Stomach (tissue), 9 donors: ENCODE data around the gene PDLIM5. TPM values are rescaled to one million over a fixed set of nuclear protein-coding genes. Genes with fewer than 3 reads are reported as not detected.

Experiments
- DNase-seq, 2 donors: peaks; one replicate each; pipeline versions ENCODE4 v3.0.0 to v3.0.0-alpha.2; 2013 to 2019
- H3K27ac ChIP-seq, 5 donors: fragments of 200-600 bp in 4 of 5; sonication (generic) in 4 of 5; one replicate each; pipeline ENCODE4 v1.5.1; 2013 to 2019; ENCODE audit warnings: mild to moderate bottlenecking in 1 of 5, moderate library complexity in 1 of 5
- H3K27me3 ChIP-seq, 3 donors: fragments of 200-600 bp; sonication (generic); one replicate each; pipeline ENCODE4 v1.5.1; 2017 to 2019; ENCODE audit warnings: mixed run types in 1 of 3
- H3K36me3 ChIP-seq, 4 donors: fragments of 200-600 bp; sonication (generic); 1 replicate in 3 of 4; 2 replicates in 1 of 4; pipeline ENCODE4 v1.5.1; 2016 to 2019
- H3K4me1 ChIP-seq, 4 donors: fragments of 200-600 bp; sonication (generic); one replicate each; pipeline ENCODE4 v1.5.1; 2016 to 2019
- H3K4me3 ChIP-seq, 4 donors: fragments of 200-600 bp; sonication (generic) in 3 of 4; one replicate each; pipeline ENCODE4 v1.5.1; 2016 to 2019; ENCODE audit warnings: mild to moderate bottlenecking in 1 of 4
- H3K9me3 ChIP-seq, 4 donors: fragments of 200-600 bp; sonication (generic); one replicate each; pipeline ENCODE4 v1.5.1; 2016 to 2019
- CTCF ChIP-seq, 7 experiments: fragments of 450-650 bp in 4 of 7; fragments of 200-600 bp in 3 of 7; sonication (generic) in 3 of 7; IDR thresholded peaks; one replicate each; pipeline ENCODE4 v1.5.1; 2016 to 2019; ENCODE audit warnings: antibody characterized with exemption in 7 of 7, control low read depth in 2 of 7, mild to moderate bottlenecking in 1 of 7
- EP300 ChIP-seq: sonication (generic); formaldehyde crosslinking; IDR thresholded peaks from one replicate; pipeline ENCODE4 v1.6.1; 2017; ENCODE audit warnings: antibody characterized with exemption
- POLR2A ChIP-seq, 4 donors: fragments of 450-650 bp; IDR thresholded peaks; one replicate each; pipeline ENCODE4 v1.6.1; 2016; ENCODE audit warnings: antibody characterized with exemption in 4 of 4, control low read depth in 2 of 4, mild to moderate bottlenecking in 1 of 4, moderate library complexity in 1 of 4
- POLR2AphosphoS5 ChIP-seq, 3 donors: sonication (generic); formaldehyde crosslinking; IDR thresholded peaks; one replicate each; pipeline ENCODE4 v1.6.1; 2016; ENCODE audit warnings: antibody characterized with exemption in 3 of 3
- WGBS, 5 donors: extraction: QIAGEN DNeasy Blood & Tissue Kit in 3 of 5; methylation state at CpG; one replicate each; pipeline versions ENCODE4 v1.1.5 to v1.1.7; 2013 to 2018; 5-methylcytosine and 5-hydroxymethylcytosine counted together
- intact Hi-C: fragments of 100-400 bp; cut with DNase I; formaldehyde crosslinking; loops from one replicate; pipeline ENCODE4 v1.15.1; 2023; ENCODE audit warnings: low total_unique reads
- polyA plus RNA-seq, 3 donors: library from polyadenylated mRNA; stranded (reverse); fragments of 200-250 nt; gene quantifications; one replicate each; pipeline ENCODE4 v1.2.3, GENCODE V29; 2013
- total RNA-seq, 5 donors: library from RNA; depleted of rRNA; stranded (reverse); fragments of >200 nt; gene quantifications; one replicate each; pipeline versions ENCODE4 v1.1.0 to v1.2.3, GENCODE V29; 2014 to 2016
- donor health status: healthy with polysubstance abuse.
- donor health status: Bipolar disorder and iron deficiency.
- donor health status: healthy.

The PDLIM5 gene
- total and polyA plus RNA-seq, 8 donors = 23.7 to 311 (median 40.3) TPM

- H3K27me3 ChIP-seq = no peaks in the 10 kb centered on the region
- 91 to 99% (median 97%) methylated on average over 2 of the region's 2 CpGs for WGBS, 5 donors
- H3K4me1 ChIP-seq = peaks cover 0 to 8% (median 0%) of the 10 kb centered on the region in 4 donors
- no peak overlapping the region for H3K27ac ChIP-seq
- H3K36me3 ChIP-seq = peaks cover 0 to 33% (median 28%) of the 10 kb centered on the region in 4 donors
- no peak for DNase-seq
- no peak overlapping the region for H3K4me3 ChIP-seq
- no peaks in the 10 kb centered on the region for H3K9me3 ChIP-seq
- TF ChIP-seq EP300 = no peak
- intact Hi-C loops = no loop called here
Measured at GRCh38 chr4:94636004-94636403, 184.3 kb downstream of the PDLIM5 start.

- TF ChIP-seq EP300 (no peak), CTCF (IDR thresholded peaks at IDR 0.05) (no peak), POLR2A (IDR thresholded peaks at IDR 0.05) (no peak), POLR2AphosphoS5 (IDR thresholded peaks at IDR 0.05) (no peak)
- WGBS, 5 donors = 78 to 96% (median 92%) methylated on average over 2 of the region's 2 CpGs
- H3K4me1 ChIP-seq = peaks cover 0 to 9% (median 0%) of the 10 kb centered on the region in 4 donors
- no peak for DNase-seq
- no peaks in the 10 kb centered on the region for H3K9me3 ChIP-seq
- intact Hi-C loops = no loop called here
- H3K36me3 ChIP-seq = peaks cover 0 to 42% (median 34%) of the 10 kb centered on the region in 4 donors
- H3K27ac ChIP-seq = no peak overlapping the region
- H3K27me3 ChIP-seq = no peaks in the 10 kb centered on the region
- H3K4me3 ChIP-seq = no peak overlapping the region
Measured at GRCh38 chr4:94639298-94639697, 187.6 kb downstream of the PDLIM5 start.

GRCh38 chr4:94640151-94640550, 188.4 kb downstream of the PDLIM5 start:
- Histone ChIP-seq H3K36me3 (peaks cover 0 to 50% (median 41%) of the 10 kb centered on the region in 4 donors), H3K27me3 (no peaks in the 10 kb centered on the region), H3K4me1 (peaks cover 0 to 9% (median 0%) of the 10 kb centered on the region in 4 donors), H3K9me3 (no peaks in the 10 kb centered on the region), H3K4me3 (no peak overlapping the region), H3K27ac (no peak overlapping the region)
- 94 to 99% (median 97%) methylated on average over 4 of the region's 4 CpGs for WGBS, 5 donors
- TF ChIP-seq CTCF (IDR thresholded peaks at IDR 0.05) (no peak), POLR2AphosphoS5 (IDR thresholded peaks at IDR 0.05) (no peak), EP300 (no peak), POLR2A (IDR thresholded peaks at IDR 0.05) (no peak)
- intact Hi-C loops = no loop called here
- DNase-seq = no peak

GRCh38 chr4:94641702-94642560, 190.2 kb downstream of the PDLIM5 start:
- DNase-seq = peak in 1 of 2 donors; percentile 19
- TF ChIP-seq EP300 (no peak), POLR2A (IDR thresholded peaks at IDR 0.05) (no peak), CTCF (IDR thresholded peaks at IDR 0.05) (no peak), POLR2AphosphoS5 (IDR thresholded peaks at IDR 0.05) (no peak)
- H3K9me3 ChIP-seq = no peaks in the 10 kb centered on the region
- 82 to 87% (median 83%) methylated on average over 3 of the region's 3 CpGs for WGBS, 5 donors
- intact Hi-C loops = no loop called here
- no peaks in the 10 kb centered on the region for H3K27me3 ChIP-seq
- no peak overlapping the region for H3K4me3 ChIP-seq
- H3K4me1 ChIP-seq = peaks cover 0 to 9% (median 0%) of the 10 kb centered on the region in 4 donors
- H3K36me3 ChIP-seq = peaks cover 0 to 68% (median 53%) of the 10 kb centered on the region in 4 donors
- no peak overlapping the region for H3K27ac ChIP-seq

- no peaks in the 10 kb centered on the region for H3K9me3 ChIP-seq
- H3K4me3 ChIP-seq = no peak overlapping the region
- H3K36me3 ChIP-seq = peaks cover 0 to 71% (median 52%) of the 10 kb centered on the region in 4 donors
- no peak overlapping the region for H3K27ac ChIP-seq
- no peak for DNase-seq
- no peaks in the 10 kb centered on the region for H3K27me3 ChIP-seq
- TF ChIP-seq EP300 (no peak), POLR2A (IDR thresholded peaks at IDR 0.05) (no peak), POLR2AphosphoS5 (IDR thresholded peaks at IDR 0.05) (no peak), CTCF (IDR thresholded peaks at IDR 0.05) (no peak)
- peaks cover 0 to 9% (median 0%) of the 10 kb centered on the region in 4 donors for H3K4me1 ChIP-seq
- whole genome bisulfite sequencing, 5 donors = 62 to 70% (median 67%) methylated on average over 2 of the region's 2 CpGs
- intact Hi-C loops = no loop called here
Measured at GRCh38 chr4:94642561-94642866, 190.8 kb downstream of the PDLIM5 start.
